Stimulated activated naive CD8-positive, alpha-beta T cell treated with anti-CD3 and anti-CD28 coated beads, Interleukin-15, amount 100 ng/mL, for 72 hours (primary cell): ENCODE measurements around the gene MARCHF3.
"Not testable (repeated sequence)": the region's sequence is repeated elsewhere in the genome, so short reads cannot be mapped to it uniquely, and the experiment has no call there.

Experiments
- ATAC-seq: fragments of 150-1000 bp; cut with Tn5 transposase; 2 replicates; pipeline ENCODE4 v1.10.0; 2021; ENCODE audit warnings: mild to moderate bottlenecking, moderate library complexity
- DNase-seq, 2 donors: peaks; one replicate each; pipeline ENCODE4 v3.0.0; 2021 to 2022
- H3K27ac Mint-ChIP-seq, 2 donors: one replicate each; pipeline ENCODE4 v1.8.0; 2022; ENCODE audit warnings: mild to moderate bottlenecking in 2 of 2, mixed read lengths in 2 of 2, moderate library complexity in 2 of 2
- H3K27me3 Mint-ChIP-seq: one replicate; pipeline ENCODE4 v1.8.0; 2022; ENCODE audit warnings: mixed read lengths
- H3K4me1 Mint-ChIP-seq: one replicate; pipeline ENCODE4 v1.8.0; 2022; ENCODE audit warnings: mild to moderate bottlenecking, mixed read lengths
- H3K4me3 Mint-ChIP-seq, 2 donors: one replicate each; pipeline ENCODE4 v1.8.0; 2022; ENCODE audit warnings: mild to moderate bottlenecking in 2 of 2, mixed read lengths in 2 of 2, moderate library complexity in 1 of 2
- H3K9me3 Mint-ChIP-seq, 2 donors: one replicate each; pipeline ENCODE4 v1.8.0; 2022; ENCODE audit warnings: mixed read lengths in 2 of 2

MARCHF3 gene

GRCh38 chr5:127009784-127010183 is 20.6 kb downstream of the MARCHF3 start:
- Mint-ChIP-seq H3K27ac (no peak overlapping the region), H3K27me3 (no peaks in the 10 kb centered on the region), H3K4me1 (peaks cover 34% of the 10 kb centered on the region), H3K4me3 (no peak overlapping the region), H3K9me3 (no peaks in the 10 kb centered on the region)
- DNase-seq (no peak), ATAC-seq (no peak)

- H3K9me3 Mint-ChIP-seq = no peaks in the 10 kb centered on the region
- no peak for DNase-seq
- peaks cover 21% of the 10 kb centered on the region for H3K4me1 Mint-ChIP-seq
- ATAC-seq = no peak
- no peak overlapping the region for H3K4me3 Mint-ChIP-seq
- no peak overlapping the region for H3K27ac Mint-ChIP-seq
- H3K27me3 Mint-ChIP-seq = no peaks in the 10 kb centered on the region
Measured at GRCh38 chr5:127008300-127008975, 21.9 kb downstream of the MARCHF3 start.

DNA sequence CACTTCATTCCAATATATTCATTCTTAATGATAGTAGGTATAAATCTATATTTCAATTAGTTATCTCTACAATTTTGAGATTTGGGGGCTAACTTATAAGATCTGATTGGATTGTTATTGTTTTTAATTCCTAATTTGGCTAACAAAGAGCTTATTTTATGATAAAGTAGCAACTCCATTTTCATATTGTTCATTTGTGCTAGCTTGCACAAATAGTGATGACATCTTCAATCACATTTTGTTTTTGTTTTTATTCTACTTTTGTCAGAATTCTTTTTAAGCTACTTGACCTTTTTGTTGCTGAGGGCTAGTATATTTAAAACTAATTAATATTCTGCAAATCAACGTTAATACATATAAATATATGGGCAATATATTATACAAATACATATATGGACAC is 22.8 kb downstream of the MARCHF3 start:
- H3K4me1 Mint-ChIP-seq = peaks cover 13% of the 10 kb centered on the region
- no peaks in the 10 kb centered on the region for H3K9me3 Mint-ChIP-seq
- no peak overlapping the region for H3K4me3 Mint-ChIP-seq
- H3K27me3 Mint-ChIP-seq = no peaks in the 10 kb centered on the region
- DNase-seq (no peak), ATAC-seq (no peak)
- H3K27ac Mint-ChIP-seq = no peak overlapping the region

GRCh38 chr5:127006744-127007143 is 23.6 kb downstream of the MARCHF3 start:
- Mint-ChIP-seq H3K4me3 (peak overlapping the region in 1 of 2 donors; percentile 8), H3K27me3 (no peaks in the 10 kb centered on the region), H3K9me3 (no peaks in the 10 kb centered on the region), H3K27ac (peak overlapping the region in 1 of 2 donors; percentile 31), H3K4me1 (peaks cover 13% of the 10 kb centered on the region)
- DNase-seq (no peak), ATAC-seq (no peak)

GRCh38 chr5:127005282-127005681 is 25.1 kb downstream of the MARCHF3 start:
- H3K4me3 Mint-ChIP-seq, ATAC-seq, DNase-seq, H3K27ac Mint-ChIP-seq, H3K9me3 Mint-ChIP-seq, H3K4me1 Mint-ChIP-seq, H3K27me3 Mint-ChIP-seq: not testable (repeated sequence)

- Mint-ChIP-seq H3K4me3 (no peak overlapping the region), H3K9me3 (no peaks in the 10 kb centered on the region), H3K4me1 (peaks cover 4% of the 10 kb centered on the region), H3K27ac (no peak overlapping the region), H3K27me3 (no peaks in the 10 kb centered on the region)
- ATAC-seq (no peak), DNase-seq (no peak)
Measured at GRCh38 chr5:127004721-127005120, 25.6 kb downstream of the MARCHF3 start.

DNA sequence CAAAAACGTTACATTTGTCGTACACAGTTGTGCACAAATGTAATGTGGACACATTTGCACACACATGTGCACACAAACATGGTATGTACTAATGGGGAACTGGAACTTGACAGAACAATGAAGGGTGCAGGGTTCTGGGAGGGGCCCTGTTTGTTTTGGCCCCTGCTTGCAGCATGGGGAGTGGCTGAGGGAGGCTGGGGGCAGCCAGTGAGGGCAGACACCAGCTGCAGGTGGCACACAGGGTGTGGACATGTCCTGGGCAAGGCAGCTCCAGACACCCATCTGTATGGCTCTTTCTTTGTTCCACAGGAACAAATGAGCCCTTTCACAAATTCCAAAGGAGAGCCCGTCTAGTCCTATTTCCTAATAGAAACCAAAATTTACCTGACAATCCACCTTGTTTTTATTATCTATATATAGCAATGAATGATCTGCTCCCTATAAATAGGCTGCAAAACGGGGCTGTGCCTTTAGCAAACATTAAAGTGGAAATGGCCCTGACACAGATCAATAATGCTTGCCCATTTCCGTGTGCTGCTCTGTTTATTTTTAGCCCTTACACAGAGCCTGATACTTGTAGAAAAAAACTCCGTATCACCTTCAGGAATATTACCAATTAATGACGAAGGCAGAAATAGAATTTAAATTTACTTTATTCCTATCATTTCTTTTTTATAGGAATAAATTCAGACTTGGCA is 26.4 kb downstream of the MARCHF3 start:
- no peak for ATAC-seq
- no peaks in the 10 kb centered on the region for H3K4me1 Mint-ChIP-seq

GRCh38 chr5:127002390-127002789 is 28.0 kb downstream of the MARCHF3 start:
- no peaks in the 10 kb centered on the region for H3K9me3 Mint-ChIP-seq
- no peak overlapping the region for H3K27ac Mint-ChIP-seq
- no peaks in the 10 kb centered on the region for H3K27me3 Mint-ChIP-seq
- no peak overlapping the region for H3K4me3 Mint-ChIP-seq
- no peaks in the 10 kb centered on the region for H3K4me1 Mint-ChIP-seq
- no peak for DNase-seq
- ATAC-seq = no peak

More for the DNA sequence above, 26.4 kb downstream of the MARCHF3 start:
- H3K9me3 Mint-ChIP-seq = no peaks in the 10 kb centered on the region
- no peak overlapping the region for H3K27ac Mint-ChIP-seq
- H3K27me3 Mint-ChIP-seq = no peaks in the 10 kb centered on the region
- no peak for DNase-seq
- H3K4me3 Mint-ChIP-seq = no peak overlapping the region

GRCh38 chr5:127001621-127002296 is 28.6 kb downstream of the MARCHF3 start:
- no peak for DNase-seq
- no peaks in the 10 kb centered on the region for H3K27me3 Mint-ChIP-seq
- H3K4me1 Mint-ChIP-seq = no peaks in the 10 kb centered on the region
- no peak overlapping the region for H3K4me3 Mint-ChIP-seq
- H3K9me3 Mint-ChIP-seq = no peaks in the 10 kb centered on the region
- no peak overlapping the region for H3K27ac Mint-ChIP-seq
- ATAC-seq = no peak

GRCh38 chr5:126998895-126999570 is 31.3 kb downstream of the MARCHF3 start:
- H3K27ac Mint-ChIP-seq = no peak overlapping the region
- H3K27me3 Mint-ChIP-seq = no peaks in the 10 kb centered on the region
- no peaks in the 10 kb centered on the region for H3K9me3 Mint-ChIP-seq
- H3K4me1 Mint-ChIP-seq = peaks cover 12% of the 10 kb centered on the region
- ATAC-seq = no peak
- H3K4me3 Mint-ChIP-seq = no peak overlapping the region
- no peak for DNase-seq

- Mint-ChIP-seq H3K27me3 (no peaks in the 10 kb centered on the region), H3K9me3 (no peaks in the 10 kb centered on the region), H3K4me3 (no peak overlapping the region), H3K27ac (no peak overlapping the region), H3K4me1 (peaks cover 17% of the 10 kb centered on the region)
- no peak for DNase-seq
- ATAC-seq = no peak
Measured at GRCh38 chr5:126998201-126998631, 32.1 kb downstream of the MARCHF3 start.

- Mint-ChIP-seq H3K4me1 (peaks cover 17% of the 10 kb centered on the region), H3K27me3 (no peaks in the 10 kb centered on the region), H3K9me3 (no peaks in the 10 kb centered on the region), H3K4me3 (no peak overlapping the region), H3K27ac (no peak overlapping the region)
- DNase-seq (no peak), ATAC-seq (no peak)
Measured at GRCh38 chr5:126995689-126996088, 34.7 kb downstream of the MARCHF3 start.

- DNase-seq (no peak), ATAC-seq (no peak)
- Mint-ChIP-seq H3K27me3 (no peaks in the 10 kb centered on the region), H3K4me3 (no peak overlapping the region), H3K4me1 (peaks cover 17% of the 10 kb centered on the region), H3K9me3 (no peaks in the 10 kb centered on the region), H3K27ac (no peak overlapping the region)
Measured at GRCh38 chr5:126995039-126995438, 35.3 kb downstream of the MARCHF3 start.

GRCh38 chr5:126994485-126994884 is 35.9 kb downstream of the MARCHF3 start:
- no peak overlapping the region for H3K4me3 Mint-ChIP-seq
- DNase-seq (no peak), ATAC-seq (peak; percentile 70)
- H3K4me1 Mint-ChIP-seq = peaks cover 17% of the 10 kb centered on the region
- no peaks in the 10 kb centered on the region for H3K27me3 Mint-ChIP-seq
- H3K27ac Mint-ChIP-seq = no peak overlapping the region
- no peaks in the 10 kb centered on the region for H3K9me3 Mint-ChIP-seq

- peak overlapping the region; percentile 97 to 99 for H3K27ac Mint-ChIP-seq
- peak; percentile 97 for ATAC-seq
- no peaks in the 10 kb centered on the region for H3K9me3 Mint-ChIP-seq
- H3K4me1 Mint-ChIP-seq = peaks cover 48% of the 10 kb centered on the region
- no peaks in the 10 kb centered on the region for H3K27me3 Mint-ChIP-seq
- DNase-seq = peak; percentile 32 to 59
- peak overlapping the region; percentile 66 to 78 for H3K4me3 Mint-ChIP-seq
Measured at GRCh38 chr5:126988021-126988569, 42.3 kb downstream of the MARCHF3 start.
